Smooth muscle cell of the umbilical artery (primary cell): ENCODE results near the gene MPO. TPM values are rescaled to one million over a fixed set of nuclear protein-coding genes. Genes with fewer than 3 reads are reported as not detected.

Experiments used
- total RNA-seq: library from RNA; depleted of rRNA; stranded (reverse); fragments of >200 nt; gene quantifications from 2 replicates; pipeline ENCODE4 v1.2.3, GENCODE V29; 2014

The MPO gene
- total RNA-seq = 0.09 TPM in 1 of 2 replicates, not detected in the other

GRCh38 chr17:58280480-58281217, at the start of gene MPO:
Gene MPO (minus strand): TSS chr17:58280935. CDS start chr17:58280758, 177 bp downstream.

GRCh38 chr17:58328195-58329034, 47.7 kb upstream of the MPO start, which contains the start of gene TSPOAP1:
Gene TSPOAP1 (minus strand): TSS chr17:58328795. CDS start chr17:58327920, 875 bp downstream.

GRCh38 chr17:58238147-58238634, 42.5 kb downstream of the MPO start, which contains the start of gene LPO:
Gene LPO (plus strand): TSS chr17:58238584. CDS start chr17:58242980, 4,396 bp downstream.

Other genes with a start within 250 kb of the MPO start
- gene DYNLL2, start 197.5 kb downstream of the MPO start, total RNA-seq = 16.0 and 20.3 TPM in 2 replicates
- not detected in 2 replicates for gene OR4D1, start 132.6 kb downstream of the MPO start, total RNA-seq
- gene OR4D2, start 114.0 kb downstream of the MPO start, total RNA-seq = not detected in 2 replicates
- not detected in 2 replicates for gene EPX, start 88.2 kb downstream of the MPO start, total RNA-seq
- gene MKS1, start 61.7 kb downstream of the MPO start, total RNA-seq = 8.0 and 10.3 TPM in 2 replicates
- gene LPO, start 42.4 kb downstream of the MPO start, total RNA-seq = 0.59 TPM in 1 of 2 replicates, not detected in the other
- 1.5 and 1.7 TPM in 2 replicates for gene TSPOAP1, start 47.9 kb upstream of the MPO start, total RNA-seq
- gene SUPT4H1, start 71.3 kb upstream of the MPO start, total RNA-seq = 29.7 and 34.4 TPM in 2 replicates
- gene RNF43, start 136.6 kb upstream of the MPO start, total RNA-seq = not detected in 2 replicates
- gene HSF5, start 207.5 kb upstream of the MPO start, total RNA-seq = under 0.01 TPM in 1 of 2 replicates, not detected in the other
- 44.5 and 59.8 TPM in 2 replicates for gene MTMR4, start 233.7 kb upstream of the MPO start, total RNA-seq